Body of pancreas (tissue), 4 donors: ENCODE data around the gene KCNF1.

Experiments
- CTCF ChIP-seq, 7 experiments: fragments of 450-650 bp in 4 of 7; fragments of 200-600 bp in 3 of 7; sonication (generic) in 3 of 7; IDR thresholded peaks; one replicate each; pipeline ENCODE4 v1.5.1; 2016 to 2019; ENCODE audit warnings: antibody characterized with exemption in 7 of 7
- POLR2A ChIP-seq, 3 donors: fragments of 450-650 bp; IDR thresholded peaks; one replicate each; pipeline ENCODE4 v1.6.1; 2016; ENCODE audit warnings: antibody characterized with exemption in 3 of 3, mild to moderate bottlenecking in 2 of 3

GRCh38 chr2:10877651-10878111, 34.1 kb upstream of the KCNF1 start:
- TF ChIP-seq CTCF (IDR thresholded peaks at IDR 0.05) (no peak), POLR2A (IDR thresholded peaks at IDR 0.05) (no peak)
